HEK293T (cell line): Measurements from ENCODE around the gene PTGR1.

Experiments used
- CTCF ChIA-PET: fragments of 350-600 bp; formaldehyde crosslinking; extraction: SDS; loops from one replicate; lab custom pipeline; 2021; ENCODE audit warnings: antibody characterized with exemption, inconsistent platforms; lab: Yijun Ruan, JAX
- POLR2A ChIA-PET: fragments of 350-600 bp; formaldehyde crosslinking; extraction: SDS; loops from one replicate; lab custom pipeline; 2020; ENCODE audit warnings: antibody characterized with exemption, inconsistent platforms; lab: Yijun Ruan, JAX
- DNase-seq: peaks from one replicate; pipeline ENCODE4 v3.0.0; 2012; ENCODE audit warnings: mixed read lengths; ENCODE audit errors: extremely low spot score
- ARNT ChIP-seq: fragments of 450-650 bp; IDR thresholded peaks from 2 replicates; pipeline ENCODE4 v1.6.1; 2017; ENCODE audit warnings: mild to moderate bottlenecking
- BHLHE40 ChIP-seq: fragments of 450-650 bp; IDR thresholded peaks from 2 replicates; pipeline ENCODE4 v1.6.1; 2016; ENCODE audit warnings: mild to moderate bottlenecking, moderate library complexity, borderline replicate concordance
- CTBP1 ChIP-seq: fragments of 450-650 bp; IDR thresholded peaks from 2 replicates; pipeline ENCODE4 v1.6.1; 2016; ENCODE audit warnings: borderline replicate concordance
- ELF4 ChIP-seq: fragments of 450-650 bp; IDR thresholded peaks from 2 replicates; pipeline ENCODE4 v1.6.1; 2017; ENCODE audit warnings: antibody characterized with exemption
- FOXA1 ChIP-seq: fragments of 450-650 bp; IDR thresholded peaks from 2 replicates; pipeline ENCODE4 v1.6.1; 2016; ENCODE audit warnings: mild to moderate bottlenecking
- FOXK2 ChIP-seq: fragments of 450-650 bp; IDR thresholded peaks from 2 replicates; pipeline ENCODE4 v1.6.1; 2016; ENCODE audit warnings: mild to moderate bottlenecking
- FOXM1 ChIP-seq: fragments of 450-650 bp; IDR thresholded peaks from 2 replicates; pipeline ENCODE4 v1.6.1; 2017; ENCODE audit warnings: mild to moderate bottlenecking, borderline replicate concordance
- HDGF ChIP-seq: fragments of 450-650 bp; IDR thresholded peaks from 2 replicates; pipeline ENCODE4 v1.6.1; 2017; ENCODE audit warnings: antibody characterized with exemption, borderline replicate concordance
- L3MBTL2 ChIP-seq: fragments of 450-650 bp; conservative IDR thresholded peaks from 2 replicates; pipeline ENCODE4 v1.6.1; 2016; ENCODE audit warnings: mild to moderate bottlenecking
- LEF1 ChIP-seq: fragments of 450-650 bp; IDR thresholded peaks from 2 replicates; pipeline ENCODE4 v1.6.1; 2017; ENCODE audit warnings: mild to moderate bottlenecking, borderline replicate concordance
- NFRKB ChIP-seq: fragments of 450-650 bp; IDR thresholded peaks from 2 replicates; pipeline ENCODE4 v1.6.1; 2016; ENCODE audit warnings: mild to moderate bottlenecking, moderate library complexity
- PKNOX1 ChIP-seq: fragments of 450-650 bp; IDR thresholded peaks from 2 replicates; pipeline ENCODE4 v1.6.1; 2016
- SP1 ChIP-seq: fragments of 450-650 bp; IDR thresholded peaks from 2 replicates; pipeline ENCODE4 v1.6.1; 2017
- SUZ12 ChIP-seq: fragments of 450-650 bp; IDR thresholded peaks from 2 replicates; pipeline ENCODE4 v1.6.1; 2016; ENCODE audit warnings: mild to moderate bottlenecking
- TARDBP ChIP-seq: fragments of 450-650 bp; IDR thresholded peaks from 2 replicates; pipeline ENCODE4 v1.6.1; 2016
- ZNF384 ChIP-seq: fragments of 450-650 bp; IDR thresholded peaks from 2 replicates; pipeline ENCODE4 v1.6.1; 2016

PTGR1 gene

GRCh38 chr9:111548623-111549022 is 50.8 kb downstream of the PTGR1 start:
- DNase-seq, result no peak
- ChIA-PET CTCF (no interaction called here), POLR2A (no interaction called here)

GRCh38 chr9:111542497-111543254 is 56.8 kb downstream of the PTGR1 start:
- CTCF ChIA-PET, result no interaction called here
- POLR2A ChIA-PET, result no interaction called here
- DNase-seq, result no peak
- no peak for TF ChIP-seq SP1
- no peak for TF ChIP-seq FOXA1
- no peak for TF ChIP-seq BHLHE40
- no peak for TF ChIP-seq FOXM1
- TF ChIP-seq ARNT, result no peak
- no peak for TF ChIP-seq PKNOX1
- TF ChIP-seq ELF4, result no peak

More at GRCh38 chr9:111548623-111549022, 50.8 kb downstream of the PTGR1 start:
- TF ChIP-seq ELF4 (no peak), TARDBP (no peak), NFRKB (no peak), SUZ12 (no peak), FOXA1 (no peak), BHLHE40 (no peak)

GRCh38 chr9:111533099-111533790 is 66.2 kb downstream of the PTGR1 start:
- CTCF ChIA-PET, result no interaction called here
- DNase-seq, result no peak
- POLR2A ChIA-PET, result interaction anchor here (1.3 kb wide), 1 partner anchor 8 kb away, joined by 3 read pairs; the partner anchor contains the start of gene ZNF483
- TF ChIP-seq PKNOX1, result no peak
- no peak for TF ChIP-seq ARNT
- no peak for TF ChIP-seq SUZ12
- TF ChIP-seq TARDBP, result no peak
- no peak for TF ChIP-seq CTBP1
- TF ChIP-seq ELF4, result no peak
- TF ChIP-seq BHLHE40, result no peak
- no peak for TF ChIP-seq NFRKB
- no peak for TF ChIP-seq HDGF
- TF ChIP-seq SP1, result no peak
- no peak for TF ChIP-seq ZNF384
- no peak for TF ChIP-seq FOXA1
- no peak for TF ChIP-seq FOXK2
- TF ChIP-seq L3MBTL2, result no peak
- no peak for TF ChIP-seq LEF1
- TF ChIP-seq FOXM1, result no peak

GRCh38 chr9:111531716-111532115 is 67.7 kb downstream of the PTGR1 start:
- ChIA-PET CTCF (no interaction called here), POLR2A (no interaction called here)
- TF ChIP-seq CTBP1 (no peak), TARDBP (no peak), NFRKB (no peak), LEF1 (no peak), FOXK2 (no peak), SP1 (no peak), FOXM1 (no peak), PKNOX1 (no peak), ZNF384 (no peak)
- no peak for DNase-seq

- no peak for DNase-seq
- POLR2A ChIA-PET, result no interaction called here
- TF ChIP-seq ARNT (no peak), ELF4 (no peak), SUZ12 (no peak), SP1 (no peak), ZNF384 (no peak), BHLHE40 (no peak), CTBP1 (no peak), FOXK2 (no peak), HDGF (no peak), TARDBP (no peak), LEF1 (no peak), PKNOX1 (no peak), NFRKB (no peak), L3MBTL2 (no peak)
- CTCF ChIA-PET, result no interaction called here
Measured at GRCh38 chr9:111529787-111530186, 69.7 kb downstream of the PTGR1 start.
